Measurements from ENCODE around the gene NOTO.

NOTO gene

GRCh38 chr2:73233932-73234832 lies 31.8 kb downstream of the NOTO start, which contains the start of gene CCT7:
Gene CCT7, plus strand, starts transcription at chr2:73234308. Its CDS starts 71 bp downstream, at chr2:73234379.
- DNase-seq (ENCODE audit: low read depth, low spot score) = peak; percentile 69

- DNase-seq (ENCODE audit: low read depth, low spot score) = no peak
Measured at GRCh38 chr2:73235315-73236028, 33.1 kb downstream of the NOTO start.

DNA sequence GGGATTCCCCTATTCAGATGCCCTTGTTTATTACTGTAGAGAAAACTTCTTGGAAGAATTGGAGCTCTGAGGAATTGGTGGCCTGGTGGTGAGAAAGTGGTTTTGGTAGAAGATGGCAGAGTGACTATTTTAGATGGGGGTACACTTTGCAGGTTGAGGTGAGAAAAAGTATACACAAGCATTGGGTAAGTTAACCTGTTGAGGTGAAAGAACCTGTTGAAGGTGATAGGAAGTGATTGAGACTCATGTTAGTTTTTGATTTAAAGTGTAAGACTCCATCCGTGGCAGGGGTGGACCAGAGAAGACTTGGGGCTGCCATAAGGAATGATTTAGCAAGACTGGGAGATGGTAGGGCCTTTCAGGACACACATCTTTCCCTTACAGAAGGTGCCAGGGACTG lies 34.8 kb downstream of the NOTO start:
- no peak for DNase-seq (ENCODE audit: low read depth, low spot score)

GRCh38 chr2:73238149-73238548 lies 35.8 kb downstream of the NOTO start:
- no peak for DNase-seq (ENCODE audit: low read depth, low spot score)

DNA sequence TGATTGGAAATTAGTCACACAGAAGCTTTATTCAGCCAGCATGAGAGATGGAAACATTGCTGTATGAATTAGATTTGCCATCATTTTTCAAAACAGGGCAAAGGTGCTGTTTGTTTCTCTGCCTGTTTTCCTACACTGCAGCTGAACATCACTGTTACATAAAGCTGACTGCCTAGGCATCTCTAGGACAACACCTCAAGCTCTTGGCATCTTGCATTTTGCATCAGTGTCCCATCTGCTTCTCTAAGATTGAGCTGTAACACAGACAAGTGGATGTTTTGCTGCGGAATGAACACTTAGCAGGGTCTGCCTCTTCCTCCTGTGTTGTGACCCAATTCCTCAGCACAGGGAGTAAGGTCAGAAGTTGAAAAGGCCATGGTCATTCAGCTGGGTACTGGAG lies 36.6 kb downstream of the NOTO start:
- no peak for DNase-seq (ENCODE audit: low read depth, low spot score)

DNA sequence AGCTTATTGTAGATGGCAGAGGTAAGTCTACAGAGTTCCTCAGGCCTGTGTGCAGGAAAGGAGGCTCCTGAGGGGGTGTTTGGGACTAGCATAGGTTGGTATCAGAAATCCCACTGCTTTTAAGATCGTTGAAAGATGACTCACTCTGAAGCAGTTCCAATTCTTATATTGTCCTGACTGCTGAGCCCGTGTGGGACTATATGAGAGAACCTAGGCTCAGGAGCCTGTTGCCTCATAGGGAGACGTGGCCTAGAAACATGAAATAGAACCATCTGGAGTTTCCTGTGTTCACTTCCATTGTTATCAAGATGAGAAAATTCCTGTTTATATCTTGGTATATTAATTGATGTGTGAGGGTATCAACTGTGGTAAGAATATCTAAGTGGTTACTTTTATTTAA lies 37.4 kb downstream of the NOTO start:
- DNase-seq (ENCODE audit: low read depth, low spot score) = no peak

- no peak for DNase-seq (ENCODE audit: low read depth, low spot score)
Measured at GRCh38 chr2:73243884-73244570, 41.7 kb downstream of the NOTO start.

- DNase-seq (ENCODE audit: low read depth, low spot score) = no peak
Measured at GRCh38 chr2:73244580-73244979, 42.2 kb downstream of the NOTO start.

- no peak for DNase-seq (ENCODE audit: low read depth, low spot score)
Measured at GRCh38 chr2:73246850-73247249, 44.5 kb downstream of the NOTO start.

DNA sequence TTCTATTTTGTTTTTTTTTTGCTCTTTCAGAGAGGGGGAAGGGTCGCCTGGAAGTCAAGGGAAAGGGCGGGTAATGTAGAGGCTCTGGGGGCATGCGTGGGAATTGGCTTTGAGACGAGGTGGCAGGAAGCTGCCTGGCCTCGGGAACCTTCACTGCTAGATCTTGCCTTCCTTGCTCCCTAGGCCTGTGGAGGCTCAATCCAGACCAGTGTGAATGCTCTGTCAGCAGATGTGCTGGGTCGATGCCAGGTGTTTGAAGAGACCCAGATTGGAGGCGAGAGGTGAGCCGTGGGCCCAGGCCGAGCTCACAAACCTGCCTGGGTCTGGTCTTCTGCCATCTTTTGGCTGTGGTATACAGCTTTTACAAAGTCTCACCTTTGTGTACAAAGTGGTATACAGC lies 47.3 kb downstream of the NOTO start:
- no peak for DNase-seq (ENCODE audit: low read depth, low spot score)

GRCh38 chr2:73250872-73251846 lies 48.8 kb downstream of the NOTO start:
- no peak for DNase-seq (ENCODE audit: low read depth, low spot score)

GRCh38 chr2:73252238-73253027 lies 50.1 kb downstream of the NOTO start:
- DNase-seq (ENCODE audit: low read depth, low spot score) = no peak

- no peak for DNase-seq (ENCODE audit: low read depth, low spot score)
Measured at GRCh38 chr2:73253400-73253799, 51.0 kb downstream of the NOTO start.

DNA sequence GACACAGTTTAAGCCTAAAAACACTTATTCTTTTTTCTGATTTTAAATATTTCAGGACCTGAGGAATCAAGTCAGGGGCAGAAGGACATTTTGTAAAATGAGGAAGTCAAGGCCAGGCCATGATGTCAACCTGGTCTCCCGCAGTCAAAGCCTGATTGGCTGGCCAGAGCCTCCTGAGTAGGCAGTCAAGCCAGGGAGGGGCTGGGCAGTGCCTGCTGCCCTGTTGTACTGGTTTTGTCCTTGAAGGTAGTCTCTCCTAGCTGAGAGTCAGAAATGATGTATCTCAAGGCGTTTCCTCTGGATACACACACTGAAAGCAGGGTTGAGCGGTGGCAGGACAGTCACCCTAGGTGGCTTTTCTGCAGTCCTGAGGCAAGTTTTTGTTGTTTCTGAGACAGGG lies 51.5 kb downstream of the NOTO start:
- no peak for DNase-seq (ENCODE audit: low read depth, low spot score)

- DNase-seq (ENCODE audit: low read depth, low spot score) = no peak
Measured at GRCh38 chr2:73254343-73255006, 52.1 kb downstream of the NOTO start.

DNA sequence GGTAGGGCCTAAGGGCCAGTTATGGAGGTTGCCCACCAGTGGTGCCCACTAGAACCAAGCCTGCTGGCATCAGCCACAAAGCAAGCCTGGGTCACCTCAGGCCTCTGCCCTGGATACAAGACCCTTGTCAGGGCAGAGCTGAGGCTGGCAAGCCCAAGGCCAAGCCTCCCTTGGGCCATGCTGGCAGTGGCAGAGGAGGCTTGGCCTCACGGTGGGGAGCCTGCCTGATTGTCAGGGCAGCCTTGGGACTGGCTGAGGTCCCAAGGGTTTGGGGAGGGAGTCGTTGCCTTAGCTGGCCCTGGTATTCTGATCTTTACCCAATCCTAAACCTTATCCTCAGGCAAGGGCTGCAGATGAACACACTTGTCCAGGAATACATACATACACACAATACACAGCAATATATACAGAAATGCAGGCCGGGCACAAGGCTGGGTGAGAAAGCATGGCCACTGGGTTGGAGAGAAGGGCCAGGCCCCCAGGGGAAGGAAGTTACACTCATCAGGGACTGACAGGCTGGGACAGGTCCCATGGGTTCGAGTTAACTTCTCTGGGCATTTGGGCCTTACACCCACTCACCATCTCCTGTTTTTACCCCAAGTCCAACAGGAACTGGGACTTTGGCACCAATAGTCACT lies 52.8 kb downstream of the NOTO start:
- no peak for DNase-seq (ENCODE audit: low read depth, low spot score)

- DNase-seq (ENCODE audit: low read depth, low spot score) = no peak
Measured at GRCh38 chr2:73255907-73256617, 53.7 kb downstream of the NOTO start.

DNA sequence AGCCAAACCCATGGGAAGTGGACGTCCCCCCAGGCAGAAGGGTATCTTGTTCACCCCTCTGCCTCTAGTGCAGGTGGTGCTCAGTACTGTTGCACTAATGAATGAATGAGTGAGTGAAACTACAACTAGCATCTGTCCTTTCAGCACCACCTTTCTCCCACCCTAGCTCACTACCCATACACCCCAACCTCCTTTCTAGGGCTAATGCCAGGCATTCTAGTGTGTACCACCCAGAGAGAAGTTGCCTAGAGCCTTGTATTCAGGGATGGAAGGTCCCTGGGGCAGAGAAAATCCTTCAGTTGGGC lies 54.2 kb downstream of the NOTO start:
- DNase-seq (ENCODE audit: low read depth, low spot score) = no peak

DNA sequence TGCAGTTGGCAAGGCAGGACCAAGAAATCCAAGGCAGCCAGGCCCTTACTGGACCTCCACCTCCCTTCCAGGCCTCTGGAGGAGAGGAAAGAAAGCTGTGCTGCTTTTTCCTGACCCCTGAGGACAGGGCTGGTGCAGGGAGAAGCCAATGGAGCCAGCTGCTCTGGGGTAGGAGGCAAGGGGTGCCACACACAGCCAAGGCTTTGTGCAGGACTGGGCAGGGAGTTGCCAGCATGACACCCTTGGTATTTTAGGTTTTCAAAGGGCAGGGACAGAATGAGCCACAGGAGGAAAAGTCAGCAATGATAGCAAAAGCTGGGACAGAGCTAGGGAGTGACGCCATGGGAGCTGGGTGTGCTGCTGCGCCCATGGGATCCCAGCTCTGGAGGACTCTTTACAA lies 54.6 kb downstream of the NOTO start:
- no peak for DNase-seq (ENCODE audit: low read depth, low spot score)
